HL-60/S4 (cell line): ENCODE results near the gene PDE7B.
"Not testable (repeated sequence)": the region's sequence is repeated elsewhere in the genome, so short reads cannot be mapped to it uniquely, and the experiment has no call there.

Experiments
- in situ Hi-C: fragments of 300-500 bp; cut with MboI; formaldehyde crosslinking; loops from 2 replicates; pipeline ENCODE4 v1.14.3; 2022; ENCODE audit warnings: low sequenced_read_pairs

Gene PDE7B

GRCh38 chr6:136136274-136136673 is 284.8 kb downstream of the PDE7B start:
- in situ Hi-C loops: no loop called here

DNA sequence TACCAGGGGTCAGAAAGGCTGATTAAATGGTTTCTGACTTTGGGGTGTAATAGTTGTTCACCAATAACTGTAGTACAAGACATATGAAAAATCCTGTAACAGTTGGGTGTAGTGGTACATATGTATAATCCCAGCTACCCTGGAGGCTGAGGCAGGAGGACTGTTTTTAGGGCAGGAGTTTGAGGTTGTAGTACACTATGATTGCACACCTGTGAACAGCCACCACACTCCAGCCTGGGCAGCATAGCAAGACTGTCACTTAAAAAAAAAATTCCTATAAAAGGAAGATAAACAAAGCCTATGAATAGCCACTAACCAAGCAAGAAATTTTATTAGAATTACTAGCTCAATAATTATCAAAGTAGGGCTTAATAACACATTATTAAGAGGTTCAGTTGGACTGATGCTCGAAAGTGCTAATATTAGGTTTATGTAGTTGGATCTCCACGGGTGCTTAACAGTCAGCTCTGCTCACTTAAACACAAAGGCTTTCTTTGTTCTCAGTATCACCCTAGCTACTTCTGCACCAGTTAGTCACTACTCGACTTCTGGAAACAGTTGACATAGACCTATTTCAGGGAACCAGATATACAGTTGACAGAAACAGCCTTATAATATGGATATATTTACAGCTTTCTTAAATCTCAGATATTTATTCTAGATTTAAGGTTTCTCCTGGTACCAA is 285.6 kb downstream of the PDE7B start:
- in situ Hi-C loops: no loop called here

GRCh38 chr6:136137739-136138402 is 286.4 kb downstream of the PDE7B start:
- in situ Hi-C loops: no loop called here

GRCh38 chr6:136139111-136139510 is 287.6 kb downstream of the PDE7B start:
- in situ Hi-C loops: not testable (repeated sequence)

DNA sequence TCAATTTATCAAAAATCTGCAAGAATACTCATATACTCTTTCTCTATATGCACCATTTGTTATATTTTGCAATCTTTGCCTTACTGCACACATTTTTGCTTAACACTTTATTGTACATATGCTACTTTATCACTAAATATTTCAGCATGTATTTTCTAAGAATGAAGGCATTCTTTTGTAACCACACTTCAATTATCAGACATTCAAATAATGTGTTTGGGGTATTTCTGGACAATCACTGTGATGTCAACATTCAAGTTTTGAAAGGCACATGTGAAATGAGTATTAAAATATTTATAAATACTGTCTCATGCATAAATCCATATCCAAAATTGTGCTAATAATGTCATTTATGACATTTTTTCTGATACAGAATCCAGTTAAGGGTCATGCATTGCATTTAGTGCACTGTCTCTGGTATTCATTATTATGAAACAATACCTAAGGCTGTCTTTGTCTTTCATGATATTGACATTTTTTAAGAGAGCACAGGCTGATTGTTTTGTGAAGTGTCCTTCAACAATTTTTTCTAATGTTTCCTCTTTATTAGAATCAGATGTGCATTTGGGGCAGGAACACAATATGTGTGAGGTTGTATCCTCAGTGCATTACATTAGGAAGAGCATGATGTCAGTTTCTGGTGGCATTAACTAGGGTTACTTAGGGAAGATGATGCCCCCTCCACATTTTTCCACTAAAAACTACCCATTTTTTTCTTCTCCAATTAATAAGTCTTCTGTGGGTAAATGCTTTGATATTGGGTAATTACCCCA is 292.9 kb downstream of the PDE7B start:
- in situ Hi-C loops: no loop called here

GRCh38 chr6:136146130-136146529 is 294.6 kb downstream of the PDE7B start:
- in situ Hi-C loops: no loop called here

DNA sequence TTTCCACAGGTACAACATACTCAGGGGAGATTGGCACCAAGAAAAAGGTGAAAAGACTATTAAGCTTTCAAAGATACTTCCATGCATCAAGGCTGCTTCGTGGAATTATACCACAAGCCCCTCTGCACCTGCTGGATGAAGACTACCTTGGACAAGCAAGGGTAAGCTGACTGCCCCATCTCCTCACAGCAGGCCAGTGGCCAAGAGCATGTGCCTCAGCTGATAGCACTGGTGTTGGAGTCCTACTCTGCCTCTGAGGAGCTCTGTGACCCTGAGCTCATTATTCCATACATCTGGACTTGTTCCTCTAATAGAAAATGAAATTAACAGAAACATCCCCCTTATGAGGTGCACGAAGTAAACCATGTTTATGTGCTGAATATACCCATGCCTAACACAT is 295.8 kb downstream of the PDE7B start:
- in situ Hi-C loops: no loop called here

DNA sequence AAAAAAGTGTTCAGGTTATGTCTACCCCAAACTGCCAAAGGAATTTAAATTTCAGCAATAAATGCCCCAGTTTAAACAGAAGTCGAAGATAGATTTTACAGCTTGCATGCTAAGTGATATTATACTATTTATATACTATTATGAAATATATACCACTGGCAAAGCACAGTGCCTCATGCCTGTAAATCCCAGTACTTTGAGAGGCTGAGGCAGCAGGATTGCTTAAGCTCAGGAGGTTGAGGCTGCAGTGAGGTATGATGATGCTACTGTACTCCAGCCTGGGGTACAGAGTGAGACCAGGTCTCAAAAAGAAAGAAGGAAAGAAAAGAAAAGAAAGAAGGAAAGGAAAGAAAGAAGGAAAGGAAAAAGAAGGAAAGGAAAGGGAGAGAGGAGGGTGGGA is 296.6 kb downstream of the PDE7B start:
- in situ Hi-C loops: no loop called here

- in situ Hi-C loops: no loop called here
Measured at GRCh38 chr6:136148523-136148922, 297.0 kb downstream of the PDE7B start.

DNA sequence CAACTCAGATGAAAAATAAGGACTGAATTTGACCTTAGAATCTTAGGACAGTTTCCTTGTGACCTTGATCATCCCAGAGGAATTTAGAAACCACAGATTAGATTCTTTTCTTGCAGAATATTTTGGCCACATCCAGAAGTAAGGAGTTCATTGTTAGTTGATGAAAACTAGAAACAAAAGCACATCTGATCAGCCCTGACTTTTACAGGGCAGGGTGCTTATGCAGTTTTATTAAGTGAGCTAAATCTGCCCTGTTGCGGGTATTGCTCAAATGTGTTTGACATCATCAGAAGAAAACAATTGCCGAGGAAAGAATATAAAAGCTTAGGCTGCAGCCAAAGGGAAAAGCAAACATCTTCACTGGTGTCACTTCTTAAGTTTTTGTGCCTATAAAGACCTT is 297.8 kb downstream of the PDE7B start:
- in situ Hi-C loops: no loop called here

DNA sequence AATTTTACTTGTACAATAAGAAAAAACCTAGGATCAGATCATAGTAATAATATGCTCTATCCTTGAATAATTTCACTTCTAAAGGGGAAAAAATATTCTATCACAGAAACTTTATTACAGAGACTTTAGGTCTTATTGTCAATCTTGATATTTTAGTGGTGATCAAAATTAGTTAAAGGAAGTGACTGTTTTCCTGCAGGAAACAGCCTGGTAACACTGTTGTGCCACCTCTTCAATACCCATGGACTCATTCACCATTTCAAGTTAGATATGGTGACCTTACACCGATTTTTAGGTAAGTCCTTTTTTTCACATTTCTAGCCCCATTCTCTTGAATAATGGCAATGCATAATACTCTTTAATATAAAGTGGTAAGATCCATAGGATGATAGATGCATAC is 299.5 kb downstream of the PDE7B start:
- in situ Hi-C loops: no loop called here

- in situ Hi-C loops: no loop called here
Measured at GRCh38 chr6:136153707-136154375, 302.3 kb downstream of the PDE7B start.

GRCh38 chr6:136155191-136155590 is 303.7 kb downstream of the PDE7B start:
- in situ Hi-C loops: no loop called here

DNA sequence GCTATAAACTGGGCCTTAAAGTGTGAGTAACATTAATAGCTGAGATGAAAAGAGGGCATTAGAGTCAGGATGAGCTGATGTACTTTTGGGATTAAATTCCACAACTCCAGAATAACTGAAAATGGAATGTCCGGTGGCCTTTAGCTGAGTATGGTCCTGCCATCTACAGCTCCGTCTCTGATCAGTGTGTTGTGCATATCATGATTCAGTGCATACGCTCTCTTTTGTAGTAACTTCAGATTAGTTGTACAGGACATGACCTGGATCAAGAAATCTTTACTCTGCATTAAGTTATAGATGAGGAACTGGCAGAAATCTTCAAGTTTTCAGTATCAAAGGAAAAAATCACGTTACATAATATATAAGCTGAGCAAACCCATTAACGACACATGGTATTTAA is 306.2 kb downstream of the PDE7B start:
- in situ Hi-C loops: no loop called here

DNA sequence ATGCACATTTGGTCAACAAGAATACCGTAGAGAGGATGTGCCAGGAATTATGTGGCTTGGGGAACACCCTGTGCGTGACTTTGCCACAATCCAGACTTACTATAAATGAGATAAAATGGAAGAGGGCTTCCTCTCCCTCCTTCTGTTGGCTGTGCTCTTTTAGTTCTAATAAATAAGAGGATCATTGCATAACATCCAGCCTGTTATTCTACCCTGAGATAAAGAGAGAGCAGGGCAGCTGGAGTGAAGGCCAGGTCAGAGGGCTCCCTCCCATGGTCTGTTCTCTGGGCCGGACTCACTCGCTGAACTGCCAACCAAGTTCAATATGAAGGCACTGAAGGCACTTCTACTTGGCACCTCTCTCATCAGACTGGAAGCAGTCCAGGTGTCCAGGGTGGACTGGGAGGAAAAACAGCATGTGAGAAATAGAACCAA is 306.9 kb downstream of the PDE7B start:
- in situ Hi-C loops: no loop called here

DNA sequence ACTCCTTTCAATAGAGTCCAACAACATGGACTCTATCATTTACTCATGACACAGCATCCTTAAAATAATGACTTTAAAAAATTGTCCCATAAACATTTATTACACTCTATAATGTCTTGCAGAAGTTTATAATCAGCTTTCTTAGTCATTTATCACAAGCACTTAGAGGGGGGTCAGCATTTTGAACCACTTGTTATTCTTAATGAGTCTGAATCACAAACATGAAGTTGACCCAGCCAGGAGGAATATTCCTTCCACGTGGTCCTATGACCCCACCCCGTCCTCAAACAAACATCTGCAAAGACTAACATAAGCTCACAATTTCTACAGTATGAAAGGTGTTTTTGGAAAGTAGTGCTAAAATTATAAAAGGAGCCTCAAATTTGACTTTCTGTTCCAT is 307.5 kb downstream of the PDE7B start:
- in situ Hi-C loops: no loop called here

DNA sequence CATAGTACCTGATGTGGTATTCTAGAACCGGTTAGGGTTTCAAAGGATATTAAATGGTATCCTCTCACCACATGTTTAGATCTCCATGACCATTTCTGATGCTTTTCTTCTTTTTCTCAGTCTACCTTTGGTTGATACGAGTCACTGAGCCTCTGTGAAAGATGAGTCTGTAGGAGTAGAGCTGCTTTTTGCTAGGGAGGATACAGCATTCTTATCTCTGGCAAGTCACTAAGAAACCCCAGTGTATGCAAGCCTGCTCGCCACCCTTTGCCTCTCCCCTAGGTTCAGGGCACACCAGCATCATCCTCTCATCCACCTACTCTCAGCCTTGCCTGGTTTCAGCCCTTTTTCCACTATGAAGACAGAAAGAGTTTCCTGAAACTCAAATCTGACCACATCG is 308.7 kb downstream of the PDE7B start:
- in situ Hi-C loops: no loop called here

GRCh38 chr6:136161950-136162349 is 310.4 kb downstream of the PDE7B start:
- in situ Hi-C loops: no loop called here

DNA sequence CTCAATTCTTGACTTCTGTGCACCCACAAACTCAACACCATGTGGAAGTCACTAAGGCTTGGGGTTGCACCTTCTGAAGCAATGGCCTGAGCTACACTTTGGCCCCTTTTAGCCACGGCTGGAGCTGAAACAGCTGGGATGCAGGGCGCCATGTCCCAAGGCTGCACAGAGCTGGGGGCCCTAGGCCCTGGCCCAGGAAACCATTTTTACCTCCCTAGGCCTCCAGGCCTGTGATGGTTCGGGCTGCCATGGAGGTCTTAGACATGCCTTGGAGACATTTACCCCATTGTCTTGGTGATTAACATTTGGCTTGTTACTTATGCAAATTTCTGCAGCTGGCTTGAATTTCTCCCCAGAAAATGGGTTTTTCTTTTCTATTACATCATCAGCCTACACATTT is 311.8 kb downstream of the PDE7B start:
- in situ Hi-C loops: no loop called here

GRCh38 chr6:136166815-136167214 is 315.3 kb downstream of the PDE7B start:
- in situ Hi-C loops: no loop called here

- in situ Hi-C loops: no loop called here
Measured at GRCh38 chr6:136169394-136170148, 318.1 kb downstream of the PDE7B start.
